Measurements from ENCODE around the gene IL17B. TPM values are rescaled to one million over a fixed set of nuclear protein-coding genes. Genes with fewer than 3 reads are reported as not detected.

The IL17B gene
- total RNA-seq, 1 donor from 2014 or later = not detected

- H3K36me3 ChIP-seq (ENCODE audit: control insufficient read depth, insufficient read depth, low read length) = no peaks in the 10 kb centered on the region
- no peak for DNase-seq (ENCODE audit: low read depth)
- H3K27me3 ChIP-seq (ENCODE audit: control insufficient read depth, insufficient read depth, low read length) = no peaks in the 10 kb centered on the region
- no peak for TF ChIP-seq CTCF (IDR thresholded peaks at IDR 0.05; ENCODE audit: insufficient read depth, low read length, poor library complexity, severe bottlenecking)
- H3K4me3 ChIP-seq (ENCODE audit: low read depth, low read length) = no peak overlapping the region
These were observed 45.6 kb upstream of the IL17B start for GRCh38 chr5:149424371-149425315.

- no peak for DNase-seq (ENCODE audit: low read depth)
- Histone ChIP-seq H3K4me3 (ENCODE audit: low read depth, low read length) (no peak overlapping the region), H3K36me3 (ENCODE audit: control insufficient read depth, insufficient read depth, low read length) (no peaks in the 10 kb centered on the region), H3K27me3 (ENCODE audit: control insufficient read depth, insufficient read depth, low read length) (no peaks in the 10 kb centered on the region)
- no peak for TF ChIP-seq CTCF (IDR thresholded peaks at IDR 0.05; ENCODE audit: insufficient read depth, low read length, poor library complexity, severe bottlenecking)
These were observed 44.7 kb upstream of the IL17B start for GRCh38 chr5:149423794-149424268.

GRCh38 chr5:149423049-149423793, 44.1 kb upstream of the IL17B start:
- TF ChIP-seq CTCF (IDR thresholded peaks at IDR 0.05; ENCODE audit: insufficient read depth, low read length, poor library complexity, severe bottlenecking) = no peak
- no peaks in the 10 kb centered on the region for H3K27me3 ChIP-seq (ENCODE audit: control insufficient read depth, insufficient read depth, low read length)

GRCh38 chr5:149422366-149423048, 43.4 kb upstream of the IL17B start:
- no peak for DNase-seq (ENCODE audit: low read depth)
- H3K36me3 ChIP-seq (ENCODE audit: control insufficient read depth, insufficient read depth, low read length) = no peaks in the 10 kb centered on the region
- no peak for TF ChIP-seq CTCF (IDR thresholded peaks at IDR 0.05; ENCODE audit: insufficient read depth, low read length, poor library complexity, severe bottlenecking)
- H3K4me3 ChIP-seq (ENCODE audit: low read depth, low read length) = no peak overlapping the region
- H3K27me3 ChIP-seq (ENCODE audit: control insufficient read depth, insufficient read depth, low read length) = no peaks in the 10 kb centered on the region

More at GRCh38 chr5:149423049-149423793, 44.1 kb upstream of the IL17B start:
- H3K4me3 ChIP-seq (ENCODE audit: low read depth, low read length) = no peak overlapping the region
- no peak for DNase-seq (ENCODE audit: low read depth)
- H3K36me3 ChIP-seq (ENCODE audit: control insufficient read depth, insufficient read depth, low read length) = no peaks in the 10 kb centered on the region

- Histone ChIP-seq H3K36me3 (ENCODE audit: control insufficient read depth, insufficient read depth, low read length) (no peaks in the 10 kb centered on the region), H3K4me3 (ENCODE audit: low read depth, low read length) (no peak overlapping the region), H3K27me3 (ENCODE audit: control insufficient read depth, insufficient read depth, low read length) (no peaks in the 10 kb centered on the region)
- TF ChIP-seq CTCF (IDR thresholded peaks at IDR 0.05; ENCODE audit: insufficient read depth, low read length, poor library complexity, severe bottlenecking) = no peak
- DNase-seq (ENCODE audit: low read depth) = no peak
These were observed 42.7 kb upstream of the IL17B start for GRCh38 chr5:149421834-149422233.

Measured in kidney epithelial cell (primary cell).